Measurements from ENCODE around the gene SNAI3.

DNA sequence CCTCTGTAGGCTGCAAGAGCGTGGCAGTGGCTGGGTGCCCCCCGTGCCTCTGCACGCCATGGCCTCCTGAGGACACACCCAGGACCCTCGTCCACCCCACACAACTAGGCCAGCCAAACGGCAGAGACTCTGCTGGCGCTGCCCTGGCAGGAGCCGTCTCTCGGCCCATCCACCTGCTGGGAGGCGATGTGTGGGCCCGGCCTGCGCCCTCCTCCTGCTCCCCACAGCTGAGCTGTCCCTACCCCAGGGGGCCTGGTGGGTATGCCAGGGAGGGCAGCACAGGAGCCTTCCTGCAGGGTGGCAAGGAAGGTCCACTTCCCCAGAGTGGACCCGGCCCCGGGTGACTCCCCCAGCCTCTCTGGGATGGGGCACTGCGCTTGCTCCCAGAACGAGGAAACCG, 12.9 kb upstream of the SNAI3 start:
- TF ChIP-seq, protein P1, sequence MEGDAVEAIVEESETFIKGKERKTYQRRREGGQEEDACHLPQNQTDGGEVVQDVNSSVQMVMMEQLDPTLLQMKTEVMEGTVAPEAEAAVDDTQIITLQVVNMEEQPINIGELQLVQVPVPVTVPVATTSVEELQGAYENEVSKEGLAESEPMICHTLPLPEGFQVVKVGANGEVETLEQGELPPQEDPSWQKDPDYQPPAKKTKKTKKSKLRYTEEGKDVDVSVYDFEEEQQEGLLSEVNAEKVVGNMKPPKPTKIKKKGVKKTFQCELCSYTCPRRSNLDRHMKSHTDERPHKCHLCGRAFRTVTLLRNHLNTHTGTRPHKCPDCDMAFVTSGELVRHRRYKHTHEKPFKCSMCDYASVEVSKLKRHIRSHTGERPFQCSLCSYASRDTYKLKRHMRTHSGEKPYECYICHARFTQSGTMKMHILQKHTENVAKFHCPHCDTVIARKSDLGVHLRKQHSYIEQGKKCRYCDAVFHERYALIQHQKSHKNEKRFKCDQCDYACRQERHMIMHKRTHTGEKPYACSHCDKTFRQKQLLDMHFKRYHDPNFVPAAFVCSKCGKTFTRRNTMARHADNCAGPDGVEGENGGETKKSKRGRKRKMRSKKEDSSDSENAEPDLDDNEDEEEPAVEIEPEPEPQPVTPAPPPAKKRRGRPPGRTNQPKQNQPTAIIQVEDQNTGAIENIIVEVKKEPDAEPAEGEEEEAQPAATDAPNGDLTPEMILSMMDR (IDR thresholded peaks at IDR 0.05): no peak
- TF ChIP-seq POLR2A (IDR thresholded peaks at IDR 0.05): no peak

Measured in thyroid gland (tissue), 4 donors.